CD14-positive monocyte (primary cell): ENCODE data around the gene ESRP2. TPM values are rescaled to one million over a fixed set of nuclear protein-coding genes. Genes with fewer than 3 reads are reported as not detected.

ENCODE experiments used
- DNase-seq, 3 donors: peaks; one replicate each; pipeline ENCODE4 v3.0.0-alpha.2; 2011 to 2022
- H2AFZ ChIP-seq: 2 replicates; pipeline ENCODE4 v1.6.0; 2012; ENCODE audit warnings: mild to moderate bottlenecking, low read depth, low read length, inconsistent platforms; ENCODE audit not compliant: insufficient read depth, poor library complexity, severe bottlenecking
- H3K27ac ChIP-seq, 2 donors: 1 replicate in 1 of 2; 2 replicates in 1 of 2; pipeline ENCODE4 v1.5.1; 2012 to 2013; ENCODE audit warnings: low read length in 2 of 2, control low read depth in 1 of 2, inconsistent platforms in 1 of 2, low read depth in 1 of 2, mild to moderate bottlenecking in 1 of 2
- H3K27me3 ChIP-seq, 2 donors: one replicate each; pipeline versions ENCODE4 v1.6.0 to v1.6.1; 2011 to 2013; ENCODE audit warnings: low read length in 2 of 2; ENCODE audit not compliant: control insufficient read depth in 2 of 2, insufficient read depth in 2 of 2
- H3K36me3 ChIP-seq, 2 donors: replicated peaks in 1 of 2; 1 replicate in 1 of 2; 2 replicates in 1 of 2; pipeline versions ENCODE4 v1.5.1 to v1.6.1; 2012 to 2013; ENCODE audit warnings: low read length in 2 of 2, control low read depth in 1 of 2, inconsistent platforms in 1 of 2, mild to moderate bottlenecking in 1 of 2; ENCODE audit not compliant: insufficient read depth in 2 of 2, control insufficient read depth in 1 of 2
- H3K4me1 ChIP-seq, 2 donors: 1 replicate in 1 of 2; 2 replicates in 1 of 2; pipeline versions ENCODE4 v1.5.1 to v1.6.1; 2012 to 2013; ENCODE audit warnings: low read length in 2 of 2, control low read depth in 1 of 2, inconsistent platforms in 1 of 2, mild to moderate bottlenecking in 1 of 2, moderate library complexity in 1 of 2; ENCODE audit not compliant: insufficient read depth in 2 of 2, control insufficient read depth in 1 of 2
- H3K4me2 ChIP-seq: replicated peaks from 2 replicates; pipeline ENCODE3; 2012; ENCODE audit warnings: low read length, moderate library complexity, mild to moderate bottlenecking; ENCODE audit not compliant: poor library complexity, severe bottlenecking; ENCODE audit errors: extremely low read depth
- H3K4me3 ChIP-seq, 3 experiments: fragments of 200-600 bp in 1 of 3; sonication (generic) in 1 of 3; replicated peaks in 1 of 3; 1 replicate in 2 of 3; 2 replicates in 1 of 3; pipeline ENCODE4 v1.5.1; 2011 to 2013; ENCODE audit warnings: low read length in 3 of 3, mild to moderate bottlenecking in 3 of 3, control low read depth in 2 of 3, low read depth in 2 of 3, inconsistent platforms in 1 of 3, moderate library complexity in 1 of 3
- H3K79me2 ChIP-seq: 2 replicates; pipeline ENCODE4 v1.6.0; 2012; ENCODE audit warnings: mild to moderate bottlenecking, control low read depth, inconsistent platforms, low read length, moderate library complexity; ENCODE audit not compliant: insufficient read depth
- H3K9ac ChIP-seq: 2 replicates; pipeline ENCODE4 v1.6.0; 2017; ENCODE audit warnings: low read length, mild to moderate bottlenecking; ENCODE audit not compliant: insufficient read depth, poor library complexity, severe bottlenecking
- H3K9me3 ChIP-seq, 2 donors: replicated peaks in 1 of 2; 1 replicate in 1 of 2; 2 replicates in 1 of 2; pipeline versions ENCODE4 v1.5.1 to v1.6.1; 2012 to 2013; ENCODE audit warnings: low read length in 2 of 2, control low read depth in 1 of 2; ENCODE audit not compliant: control insufficient read depth in 1 of 2, insufficient read depth in 1 of 2
- H4K20me1 ChIP-seq: 2 replicates; pipeline ENCODE4 v1.6.0; 2012; ENCODE audit warnings: mild to moderate bottlenecking, low read length, control low read depth, moderate library complexity; ENCODE audit not compliant: insufficient read depth
- H3K27ac Mint-ChIP-seq, 7 donors: one replicate each; pipeline ENCODE4 v1.8.0; 2020; ENCODE audit warnings: mild to moderate bottlenecking in 7 of 7, mixed read lengths in 7 of 7, moderate library complexity in 6 of 7, inconsistent platforms in 2 of 7
- H3K27me3 Mint-ChIP-seq, 3 donors: one replicate each; pipeline ENCODE4 v1.8.0; 2021 to 2022; ENCODE audit warnings: low read depth in 3 of 3, mild to moderate bottlenecking in 3 of 3, mixed read lengths in 3 of 3, moderate library complexity in 3 of 3, inconsistent platforms in 1 of 3
- H3K36me3 Mint-ChIP-seq, 2 donors: one replicate each; pipeline ENCODE4 v1.8.0; 2020; ENCODE audit warnings: mixed read lengths in 2 of 2, inconsistent platforms in 1 of 2, mild to moderate bottlenecking in 1 of 2
- H3K4me1 Mint-ChIP-seq: one replicate; pipeline ENCODE4 v1.8.0; 2020; ENCODE audit warnings: mild to moderate bottlenecking, mixed read lengths
- H3K4me3 Mint-ChIP-seq, 2 donors: one replicate each; pipeline ENCODE4 v1.8.0; 2020; ENCODE audit warnings: mild to moderate bottlenecking in 2 of 2, mixed read lengths in 2 of 2, moderate library complexity in 1 of 2
- H3K9me3 Mint-ChIP-seq, 7 donors: one replicate each; pipeline ENCODE4 v1.8.0; 2020 to 2022; ENCODE audit warnings: mixed read lengths in 7 of 7, mild to moderate bottlenecking in 6 of 7, moderate library complexity in 6 of 7, inconsistent platforms in 2 of 7
- WGBS: methylation state at CpG from one replicate; pipeline ENCODE4 v1.1.5; 2013; ENCODE audit warnings: missing lambda C conversion rate; ENCODE audit not compliant: insufficient coverage; 5-methylcytosine and 5-hydroxymethylcytosine counted together
- intact Hi-C, 2 donors: fragments of 100-400 bp; cut with micrococcal nuclease; formaldehyde crosslinking; loops; one replicate each; pipeline versions ENCODE4 v1.15.0 to v1.15.1; 2023
- polyA plus RNA-seq, 3 donors: library from polyadenylated mRNA; depleted of rRNA in 1 of 3; unstranded in 2 of 3; stranded (reverse) in 1 of 3; fragments of 300-500 nt in 2 of 3; fragments of >200 nt in 1 of 3; fragmentation: Illumina TruSeq in 2 of 3; gene quantifications; 1 replicate in 2 of 3; 2 replicates in 1 of 3; pipeline ENCODE4 v1.2.3, GENCODE V29; 2012 to 2021
- TF ChIP-seq, protein P1 (sequence below): fragments of 200-600 bp; IDR thresholded peaks from one replicate; pipeline ENCODE4 v1.8.0; 2022; ENCODE audit warnings: antibody characterized with exemption, mild to moderate bottlenecking

ESRP2 gene
- polyA plus RNA-seq, 3 donors, result not detected

DNA sequence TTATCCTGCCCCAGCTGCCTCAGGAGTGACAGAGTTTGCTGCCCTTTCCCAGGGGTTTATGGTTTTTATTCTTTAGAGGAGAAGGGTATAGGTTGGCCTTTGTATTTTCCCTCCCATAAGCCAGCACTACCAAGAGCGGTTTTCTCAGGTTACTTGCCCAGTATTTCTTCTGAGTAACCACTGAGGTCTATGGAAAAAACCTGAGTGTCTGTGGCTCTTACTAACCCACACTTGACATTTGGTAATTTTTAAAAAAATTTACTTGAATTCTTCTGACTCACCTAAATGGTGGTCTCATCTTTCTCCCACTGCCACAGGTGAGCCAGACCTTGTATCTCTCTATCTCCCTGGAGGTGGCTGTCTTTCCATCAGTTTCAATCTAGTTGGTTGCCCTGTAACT lies 34.4 kb upstream of the ESRP2 start:
- H3K4me3 ChIP-seq, result no peak overlapping the region
- H3K36me3 Mint-ChIP-seq, result peaks cover 45 to 70% of the 10 kb centered on the region in 2 donors
- H3K4me1 ChIP-seq, result peaks cover 8 to 11% of the 10 kb centered on the region in 2 donors
- H3K4me1 Mint-ChIP-seq, result peaks cover 15% of the 10 kb centered on the region
- no peaks in the 10 kb centered on the region for H3K27me3 ChIP-seq
- no peak overlapping the region for H2AFZ ChIP-seq
- H3K4me3 Mint-ChIP-seq, result no peak overlapping the region
- intact Hi-C loops, result no loop called here
- H3K27ac ChIP-seq, result peak overlapping the region in 1 of 2 donors; percentile 1
- H3K9me3 ChIP-seq, result no peaks in the 10 kb centered on the region
- DNase-seq, result no peak
- H3K27me3 Mint-ChIP-seq, result no peaks in the 10 kb centered on the region
- H3K9me3 Mint-ChIP-seq, result no peaks in the 10 kb centered on the region
- TF ChIP-seq, protein P1, sequence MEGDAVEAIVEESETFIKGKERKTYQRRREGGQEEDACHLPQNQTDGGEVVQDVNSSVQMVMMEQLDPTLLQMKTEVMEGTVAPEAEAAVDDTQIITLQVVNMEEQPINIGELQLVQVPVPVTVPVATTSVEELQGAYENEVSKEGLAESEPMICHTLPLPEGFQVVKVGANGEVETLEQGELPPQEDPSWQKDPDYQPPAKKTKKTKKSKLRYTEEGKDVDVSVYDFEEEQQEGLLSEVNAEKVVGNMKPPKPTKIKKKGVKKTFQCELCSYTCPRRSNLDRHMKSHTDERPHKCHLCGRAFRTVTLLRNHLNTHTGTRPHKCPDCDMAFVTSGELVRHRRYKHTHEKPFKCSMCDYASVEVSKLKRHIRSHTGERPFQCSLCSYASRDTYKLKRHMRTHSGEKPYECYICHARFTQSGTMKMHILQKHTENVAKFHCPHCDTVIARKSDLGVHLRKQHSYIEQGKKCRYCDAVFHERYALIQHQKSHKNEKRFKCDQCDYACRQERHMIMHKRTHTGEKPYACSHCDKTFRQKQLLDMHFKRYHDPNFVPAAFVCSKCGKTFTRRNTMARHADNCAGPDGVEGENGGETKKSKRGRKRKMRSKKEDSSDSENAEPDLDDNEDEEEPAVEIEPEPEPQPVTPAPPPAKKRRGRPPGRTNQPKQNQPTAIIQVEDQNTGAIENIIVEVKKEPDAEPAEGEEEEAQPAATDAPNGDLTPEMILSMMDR, result no peak
- no peak overlapping the region for H3K4me2 ChIP-seq
- peaks cover 14 to 69% of the 10 kb centered on the region in 2 donors for H3K36me3 ChIP-seq
- WGBS, result no CpG with 5 or more reads among the region's 1 CpG
- H3K79me2 ChIP-seq, result peaks cover 77% of the 10 kb centered on the region
- H3K27ac Mint-ChIP-seq, result no peak overlapping the region
- H3K9ac ChIP-seq, result no peak overlapping the region
- H4K20me1 ChIP-seq, result peaks cover 63% of the 10 kb centered on the region

DNA sequence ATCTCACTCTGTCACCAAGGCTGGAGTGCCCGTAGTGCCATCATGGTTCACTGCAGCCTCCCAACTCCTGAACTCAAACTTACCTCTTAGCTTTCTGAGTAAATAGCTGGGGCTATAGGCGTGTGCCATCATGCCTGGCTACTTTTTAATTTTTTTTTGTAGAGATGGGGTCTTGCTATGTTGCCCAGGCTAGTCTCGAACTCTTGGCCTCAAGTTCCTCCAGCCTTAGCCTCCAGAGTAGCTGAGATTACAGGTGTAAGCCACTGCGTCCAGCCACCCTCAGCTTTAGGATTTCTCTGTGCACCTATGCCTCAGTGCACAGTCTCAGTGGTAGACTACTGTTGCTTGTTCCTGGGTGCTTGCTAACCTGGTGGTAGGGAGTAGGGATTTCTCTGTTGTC lies 33.9 kb upstream of the ESRP2 start:
- no peak overlapping the region for H3K4me2 ChIP-seq
- H4K20me1 ChIP-seq, result peaks cover 60% of the 10 kb centered on the region
- TF ChIP-seq, protein P1, result no peak
- Mint-ChIP-seq H3K27ac (peak overlapping the region in 1 of 7 donors; percentile 41), H3K27me3 (no peaks in the 10 kb centered on the region), H3K4me3 (no peak overlapping the region), H3K9me3 (no peaks in the 10 kb centered on the region), H3K36me3 (peaks cover 40 to 64% of the 10 kb centered on the region in 2 donors), H3K4me1 (peaks cover 19% of the 10 kb centered on the region)
- WGBS, result 100% methylated on average over 2 of the region's 4 CpGs
- intact Hi-C loops, result no loop called here
- H3K4me1 ChIP-seq, result peaks cover 14 to 16% of the 10 kb centered on the region in 2 donors
- H3K27ac ChIP-seq, result no peak overlapping the region
- no peak overlapping the region for H3K4me3 ChIP-seq
- peaks cover 77% of the 10 kb centered on the region for H3K79me2 ChIP-seq
- no peaks in the 10 kb centered on the region for H3K27me3 ChIP-seq
- H3K9me3 ChIP-seq, result no peaks in the 10 kb centered on the region
- H3K36me3 ChIP-seq, result peaks cover 12 to 63% of the 10 kb centered on the region in 2 donors
- H2AFZ ChIP-seq, result no peak overlapping the region
- no peak overlapping the region for H3K9ac ChIP-seq
- no peak for DNase-seq
